Fibroblast of peridontal ligament (primary cell): ENCODE data around the gene RARB.

Experiments used
- DNase-seq: peaks from one replicate; pipeline ENCODE4 v3.0.0-alpha.2; 2010; ENCODE audit errors: extremely low read depth

The RARB gene

GRCh38 chr3:25552251-25552650, 124.2 kb downstream of the RARB start:
- no peak for DNase-seq

GRCh38 chr3:25554376-25554775, 126.3 kb downstream of the RARB start:
- DNase-seq, result no peak

GRCh38 chr3:25555695-25556437, 127.8 kb downstream of the RARB start:
- peak; percentile 30 for DNase-seq

- no peak for DNase-seq
These were observed 128.4 kb downstream of the RARB start for GRCh38 chr3:25556447-25556846.

GRCh38 chr3:25557694-25558093, 129.6 kb downstream of the RARB start:
- no peak for DNase-seq

- peak; percentile 78 for DNase-seq
These were observed 130.1 kb downstream of the RARB start for GRCh38 chr3:25558121-25558520.

GRCh38 chr3:25558796-25559195, 130.7 kb downstream of the RARB start:
- DNase-seq, result no peak

GRCh38 chr3:25563601-25564000, 135.5 kb downstream of the RARB start:
- no peak for DNase-seq

GRCh38 chr3:25564075-25564474, 136.0 kb downstream of the RARB start:
- DNase-seq, result no peak

- DNase-seq, result no peak
These were observed 137.7 kb downstream of the RARB start for GRCh38 chr3:25565807-25566206.

- no peak for DNase-seq
These were observed 138.4 kb downstream of the RARB start for GRCh38 chr3:25566358-25566920.

- DNase-seq, result no peak
These were observed 139.3 kb downstream of the RARB start for GRCh38 chr3:25567388-25567787.

GRCh38 chr3:25567806-25568524, 139.9 kb downstream of the RARB start:
- DNase-seq, result no peak

GRCh38 chr3:25568525-25569078, 140.5 kb downstream of the RARB start:
- no peak for DNase-seq

GRCh38 chr3:25571285-25571684, 143.2 kb downstream of the RARB start:
- DNase-seq, result no peak

GRCh38 chr3:25572336-25572735, 144.3 kb downstream of the RARB start:
- no peak for DNase-seq

GRCh38 chr3:25572919-25573385, 144.9 kb downstream of the RARB start:
- DNase-seq, result peak; percentile 58

- peak; percentile 40 for DNase-seq
These were observed 145.5 kb downstream of the RARB start for GRCh38 chr3:25573386-25574171.

- DNase-seq, result no peak
These were observed 146.2 kb downstream of the RARB start for GRCh38 chr3:25574172-25574765.

- DNase-seq, result no peak
These were observed 146.9 kb downstream of the RARB start for GRCh38 chr3:25575001-25575400.

GRCh38 chr3:25576146-25576545, 148.1 kb downstream of the RARB start:
- no peak for DNase-seq
